Stimulated activated CD4-positive, alpha-beta T cell treated with anti-CD3 and anti-CD28 coated beads, Interleukin-4, amount 100 ng/mL, for 48 hours (primary cell): Measurements from ENCODE around the gene CDH23.

ENCODE experiments used
- DNase-seq, 2 donors: peaks; one replicate each; pipeline ENCODE4 v3.0.0-alpha.2; 2020; ENCODE audit warnings: low read depth in 2 of 2

CDH23 gene

DNA sequence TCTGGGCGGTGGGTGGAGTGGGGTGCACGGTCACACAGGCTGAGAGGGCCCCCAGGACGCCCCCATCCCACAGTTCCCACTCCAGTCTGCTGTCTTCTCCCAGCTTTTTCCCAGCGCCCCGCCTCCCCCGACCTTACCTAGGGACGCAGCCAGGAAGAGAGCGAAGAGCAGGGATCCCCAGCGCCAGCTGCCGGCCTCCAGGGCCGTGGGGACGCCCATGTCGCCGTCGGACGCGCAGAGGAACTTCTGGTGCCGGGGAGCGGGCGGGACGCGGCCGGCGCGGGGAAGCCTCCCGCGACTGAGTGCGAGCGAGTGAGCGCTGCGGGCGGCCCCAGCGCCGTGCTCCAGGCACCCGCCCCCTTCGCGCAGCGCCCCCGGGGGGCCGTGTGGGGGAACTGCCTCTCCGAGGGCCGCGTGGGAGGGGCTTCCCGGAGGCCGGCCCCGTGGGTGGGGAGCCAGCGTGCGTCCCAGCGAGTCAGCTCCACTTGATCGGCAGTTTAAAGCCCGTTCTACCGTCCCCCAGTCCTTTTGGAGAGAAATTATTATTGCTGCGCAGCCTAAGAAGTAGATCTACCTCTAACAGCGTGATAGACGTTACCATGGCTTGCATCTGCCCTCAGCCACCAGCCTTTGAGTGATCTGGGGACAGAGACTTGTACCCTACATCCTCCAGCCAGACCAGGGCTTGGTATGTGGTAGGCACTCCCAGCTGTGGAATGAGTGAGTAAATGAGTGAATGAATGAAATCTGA is 376.7 kb downstream of the CDH23 start, which contains the start of gene VSIR:
VSIR (minus strand) TSS at position 300 of the 751 bp plus-strand sequence; CDS start at position 219, 81 bp downstream.
- peak; percentile 93 to 94 for DNase-seq

DNA sequence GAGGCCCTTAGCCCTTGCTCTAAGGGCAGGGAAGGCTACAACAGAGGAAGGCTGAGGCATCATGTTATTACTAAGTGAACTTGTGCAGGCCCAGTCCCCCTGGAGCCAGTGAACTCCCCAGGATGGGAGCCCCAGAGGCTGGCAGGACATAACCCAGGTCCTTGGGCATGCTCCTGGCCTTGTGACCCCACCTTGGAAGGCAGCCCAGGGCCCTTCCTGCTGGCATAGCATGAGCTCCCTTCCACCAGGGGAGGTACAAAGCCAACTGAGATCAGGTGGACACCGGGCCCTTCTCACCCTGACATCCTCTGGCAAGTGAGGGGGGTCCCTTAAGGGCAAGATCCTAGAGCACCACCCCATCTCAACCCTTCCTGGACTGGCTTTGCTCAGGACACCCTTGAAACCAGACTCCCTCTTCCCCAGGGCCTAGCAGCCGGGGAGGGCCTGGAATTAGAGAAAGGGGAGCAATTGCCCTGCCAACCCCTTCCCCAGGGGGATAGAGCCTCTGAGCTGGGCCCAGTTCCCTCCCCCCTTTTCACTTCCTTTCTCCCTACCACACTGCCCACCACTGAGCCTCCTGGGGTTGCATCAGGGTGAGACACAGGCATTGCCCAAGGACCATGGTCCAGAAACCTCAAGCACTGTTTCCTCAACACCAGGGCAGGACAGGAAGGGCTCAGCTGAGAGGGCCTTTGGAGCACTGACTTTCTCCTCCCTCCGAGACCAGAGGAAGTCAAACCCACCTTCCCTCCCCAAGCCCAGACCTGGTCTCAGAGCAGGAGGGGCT is 378.4 kb downstream of the CDH23 start:
- no peak for DNase-seq

DNA sequence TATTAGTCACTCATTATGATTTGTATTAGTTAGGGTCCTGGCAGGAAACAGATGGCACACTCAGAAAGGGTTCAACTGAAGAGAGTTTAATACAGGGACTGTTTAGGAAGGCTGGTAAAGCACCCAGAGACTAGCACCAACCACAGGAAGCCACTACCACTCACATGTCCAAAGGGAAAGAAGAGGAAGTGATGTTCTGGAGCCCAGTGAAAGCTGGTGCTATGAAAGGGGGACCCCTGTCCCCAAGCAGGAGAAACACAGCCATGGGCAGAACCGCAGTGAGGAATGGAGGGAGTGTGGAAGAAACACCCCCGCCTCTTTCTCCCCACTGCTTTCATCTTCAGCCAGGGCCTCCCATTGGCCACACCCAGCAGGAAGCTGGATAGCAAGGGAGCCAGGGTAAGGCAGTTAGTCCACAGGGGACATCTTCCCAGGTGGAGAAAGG is 379.8 kb downstream of the CDH23 start:
- DNase-seq, result no peak

DNA sequence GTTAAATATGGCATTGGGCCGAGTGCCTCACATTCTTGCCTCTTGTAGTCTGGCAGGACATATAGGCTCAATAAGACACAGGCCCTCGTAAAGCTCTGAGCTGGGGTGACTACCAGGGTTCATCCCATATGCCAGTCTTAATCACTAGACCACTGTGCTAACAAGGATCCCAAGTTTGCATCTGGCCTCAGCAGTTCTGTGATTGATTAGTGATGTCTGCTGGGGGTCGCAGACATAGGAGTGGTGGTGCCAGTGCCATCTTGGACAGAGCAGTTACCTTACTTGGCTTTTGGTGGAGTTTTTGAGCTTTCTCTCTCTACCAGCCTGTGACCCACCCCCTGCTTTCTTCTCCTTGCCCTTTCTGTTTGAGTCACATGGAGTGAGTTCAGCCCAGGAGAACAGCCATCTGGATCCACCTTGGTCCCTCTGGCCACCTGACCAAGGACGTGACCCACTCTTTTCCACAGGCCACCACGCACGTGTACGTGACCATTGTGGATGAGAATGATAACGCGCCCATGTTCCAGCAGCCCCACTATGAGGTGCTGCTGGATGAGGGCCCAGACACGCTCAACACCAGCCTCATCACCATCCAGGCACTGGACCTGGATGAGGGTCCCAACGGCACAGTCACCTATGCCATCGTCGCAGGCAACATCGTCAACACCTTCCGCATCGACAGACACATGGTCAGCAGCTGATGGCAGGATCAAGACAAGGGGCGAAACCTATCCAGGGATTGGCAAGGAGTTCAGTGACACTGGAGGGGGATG is 380.7 kb downstream of the CDH23 start:
- no peak for DNase-seq

DNA sequence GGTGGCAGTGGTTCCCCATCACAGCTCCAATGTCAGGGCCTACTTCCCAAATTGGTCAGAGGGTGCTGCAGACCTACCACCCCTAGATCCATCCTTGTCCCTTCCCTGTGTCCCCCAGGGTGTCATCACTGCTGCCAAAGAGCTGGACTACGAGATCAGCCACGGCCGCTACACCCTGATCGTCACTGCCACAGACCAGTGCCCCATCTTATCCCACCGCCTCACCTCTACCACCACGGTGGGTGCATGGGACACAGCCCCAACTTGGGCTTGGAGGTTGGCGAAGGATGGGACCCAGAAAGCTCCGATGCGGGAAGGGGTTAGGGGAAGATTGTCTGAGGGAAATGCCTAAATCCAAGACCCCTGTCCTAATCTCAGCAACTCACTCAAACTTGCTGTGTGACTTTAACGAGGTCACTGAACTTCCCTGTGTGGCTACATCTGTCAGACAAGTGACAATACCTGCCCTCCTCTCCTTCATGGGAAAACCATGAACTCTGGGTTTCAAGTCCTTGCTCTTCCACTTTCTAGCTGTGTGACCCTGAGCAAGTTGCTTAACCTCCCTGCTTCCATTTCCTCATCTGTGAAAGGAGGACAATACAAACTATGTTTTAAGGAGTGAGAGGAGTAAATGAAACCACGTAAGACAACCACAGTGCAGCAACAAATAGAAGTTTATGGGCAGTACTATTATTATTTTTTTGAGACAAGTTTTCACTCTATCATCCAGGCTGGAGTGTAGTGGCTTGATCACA is 381.5 kb downstream of the CDH23 start:
- DNase-seq, result no peak

DNA sequence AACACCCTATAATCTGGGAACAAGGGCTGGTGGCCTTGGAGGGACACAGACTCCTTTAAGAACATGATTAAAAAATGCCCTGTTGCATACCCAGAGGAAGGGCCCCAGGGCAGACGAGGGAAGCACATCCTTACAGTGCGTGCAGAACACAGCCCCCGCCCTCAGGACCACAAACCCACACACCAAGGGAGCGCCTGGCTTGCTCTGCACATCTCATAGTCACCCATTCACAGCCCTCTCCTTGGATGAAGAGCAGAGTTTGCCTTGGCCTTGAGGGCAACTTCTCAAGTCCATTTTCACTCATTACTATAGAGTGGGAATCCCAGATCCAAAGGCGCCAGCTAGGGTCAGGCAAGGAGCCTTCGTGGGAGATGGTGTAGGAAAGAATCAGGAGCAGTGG is 382.9 kb downstream of the CDH23 start:
- DNase-seq, result no peak

DNA sequence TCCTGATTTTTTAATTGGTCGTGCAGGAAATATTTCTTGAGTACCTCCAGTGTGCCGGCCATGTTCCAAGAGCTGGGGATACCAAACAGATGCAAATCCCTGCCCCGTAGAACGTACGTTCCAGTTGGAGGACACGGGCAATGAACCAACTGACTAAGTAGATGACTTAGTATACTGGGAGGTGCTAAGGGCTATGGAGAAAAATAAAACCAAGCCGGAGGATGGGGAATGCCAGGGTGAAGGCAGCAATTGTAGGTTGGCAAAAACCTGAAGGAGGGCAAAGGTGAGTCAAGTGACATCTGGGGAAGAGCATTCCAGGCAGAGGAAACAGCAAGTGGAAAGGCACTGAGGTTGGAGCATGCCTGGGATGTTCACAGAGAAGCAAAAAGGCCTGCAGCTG is 383.4 kb downstream of the CDH23 start:
- no peak for DNase-seq

DNA sequence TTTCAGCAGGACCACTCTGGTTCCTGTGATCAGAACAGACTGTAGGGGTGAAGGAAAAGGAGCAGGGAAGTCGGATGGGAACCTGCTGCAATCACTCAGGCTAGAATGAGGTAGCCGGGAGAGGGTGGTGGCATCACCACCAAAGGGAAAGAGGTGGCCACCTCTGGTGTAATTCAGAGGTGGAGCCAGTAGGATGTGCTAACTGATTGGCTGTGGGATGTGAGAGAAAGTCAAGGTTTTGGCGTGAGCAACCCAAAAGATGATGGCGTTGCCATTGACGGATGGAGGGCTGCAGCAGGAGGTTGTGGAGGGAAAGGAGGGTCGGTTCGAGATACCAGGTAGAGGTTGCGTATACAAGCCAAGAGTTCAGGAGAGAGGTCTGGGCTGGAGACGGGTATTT is 384.0 kb downstream of the CDH23 start:
- no peak for DNase-seq

DNA sequence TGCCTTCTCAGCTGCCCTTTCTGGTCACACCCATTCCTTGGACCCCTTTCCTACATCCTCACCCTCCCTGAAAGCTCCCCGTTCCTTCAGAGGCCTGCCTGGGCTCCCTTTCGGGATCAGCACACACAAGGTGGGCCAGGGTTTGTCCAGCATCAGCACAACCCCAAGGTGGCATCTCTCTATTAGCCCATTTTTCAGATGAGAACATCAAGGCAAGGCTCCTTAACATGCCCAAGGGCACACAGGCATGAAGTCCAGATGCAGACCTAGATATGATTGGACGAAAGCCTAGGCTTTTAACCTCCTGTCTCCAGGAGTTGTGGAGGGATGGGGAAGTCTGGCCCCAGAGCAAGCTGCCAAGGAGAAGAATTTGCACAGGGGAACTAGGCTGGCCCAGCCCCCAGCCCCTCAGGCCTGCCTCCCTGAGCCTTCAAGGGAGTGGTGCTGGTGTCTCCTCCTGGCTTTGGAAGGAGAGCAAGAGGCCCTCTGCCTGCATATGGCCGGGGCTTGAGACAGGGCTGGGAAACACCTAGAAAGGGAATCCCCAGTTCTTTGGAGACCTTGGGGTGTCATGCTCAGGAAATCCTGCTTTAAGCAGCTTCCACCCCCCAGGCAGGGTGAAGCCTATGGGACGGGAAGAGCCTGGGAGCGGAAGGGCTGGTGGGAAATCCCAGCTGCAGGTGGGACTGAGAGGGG is 385.6 kb downstream of the CDH23 start:
- no peak for DNase-seq

DNA sequence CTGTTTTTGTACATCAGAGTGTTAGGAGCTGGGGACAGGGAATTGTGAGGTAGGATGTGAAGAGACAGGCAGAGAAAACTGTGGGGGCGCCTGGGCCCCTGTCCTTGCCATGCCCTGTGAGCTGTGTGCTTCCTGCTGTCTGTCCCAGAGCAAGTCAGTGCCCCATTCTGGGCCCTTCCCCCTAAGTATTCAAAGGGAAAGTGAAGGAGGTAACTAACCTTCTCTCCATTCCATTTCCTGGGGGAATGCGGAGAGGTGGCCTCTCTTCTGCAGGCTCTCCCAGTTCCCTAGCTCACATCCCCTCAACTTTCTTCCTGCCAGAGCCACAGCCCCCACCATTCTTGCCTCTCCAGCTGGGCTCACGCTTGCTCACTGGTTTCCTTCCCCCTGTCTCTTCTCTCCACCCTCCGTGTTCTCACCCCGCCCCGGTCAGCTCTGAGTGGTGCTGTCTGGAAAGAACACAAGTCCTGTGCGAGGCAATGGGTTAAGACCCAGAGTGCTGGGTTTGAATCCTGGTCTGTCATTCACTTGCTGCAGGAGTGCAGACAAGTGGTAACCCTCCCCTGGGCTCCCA is 386.3 kb downstream of the CDH23 start:
- DNase-seq, result no peak

DNA sequence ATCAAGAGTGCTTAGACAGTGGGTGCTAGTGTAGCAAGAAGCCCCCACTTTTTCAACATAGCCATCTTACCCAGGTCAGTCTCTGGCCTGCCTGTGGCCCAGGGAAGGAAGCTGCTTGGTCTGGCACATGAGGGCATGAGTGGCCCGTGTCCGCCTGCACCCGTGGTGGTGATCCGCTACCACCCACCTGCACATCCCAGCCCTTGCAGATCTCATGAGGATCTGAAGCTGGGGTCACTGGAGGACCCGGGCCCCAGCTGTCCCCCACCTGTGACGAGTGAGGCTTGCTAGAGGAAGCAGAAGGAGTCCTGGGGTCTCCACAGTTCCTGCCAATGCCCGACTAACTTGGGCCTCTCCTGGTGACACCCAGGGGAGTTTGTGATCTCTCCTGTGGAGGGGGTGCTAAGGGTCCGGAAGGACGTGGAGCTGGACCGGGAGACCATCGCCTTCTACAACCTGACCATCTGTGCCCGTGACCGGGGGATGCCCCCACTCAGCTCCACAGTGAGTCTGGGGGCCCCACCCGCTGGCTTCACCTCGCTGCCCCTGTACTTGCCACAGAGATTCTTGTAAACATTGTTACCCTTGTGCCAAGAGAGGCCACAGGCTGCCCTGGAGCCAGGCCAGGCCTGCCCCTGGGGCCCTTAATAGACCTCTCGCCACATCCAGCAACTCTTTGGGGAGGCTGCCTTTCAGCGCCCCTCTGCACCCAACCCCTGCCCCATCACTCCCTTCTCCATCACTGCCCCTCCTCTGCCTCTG is 387.4 kb downstream of the CDH23 start:
- DNase-seq, result no peak

DNA sequence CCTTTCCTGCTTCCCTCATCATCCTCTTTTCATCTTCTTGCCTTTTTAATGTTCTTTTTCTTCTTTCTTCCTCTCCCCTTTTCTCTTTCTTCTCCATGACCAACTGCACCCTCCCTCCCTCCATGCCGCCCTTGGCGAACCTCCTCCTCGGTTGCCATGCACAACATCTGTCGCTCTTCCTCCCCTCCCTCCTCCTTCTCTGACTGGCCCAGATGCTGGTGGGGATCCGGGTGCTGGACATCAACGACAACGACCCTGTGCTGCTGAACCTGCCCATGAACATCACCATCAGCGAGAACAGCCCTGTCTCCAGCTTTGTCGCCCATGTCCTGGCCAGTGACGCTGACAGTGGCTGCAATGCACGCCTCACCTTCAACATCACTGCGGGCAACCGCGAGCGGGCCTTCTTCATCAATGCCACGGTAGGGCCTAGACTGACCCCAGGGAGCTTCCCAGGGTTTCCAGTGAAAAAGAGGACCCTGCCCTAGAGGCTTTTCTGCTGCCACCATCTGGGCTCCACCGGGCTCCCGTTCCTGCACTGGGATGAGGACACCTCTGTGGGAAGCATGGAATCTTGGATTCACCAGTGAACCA is 388.1 kb downstream of the CDH23 start:
- no peak for DNase-seq

DNA sequence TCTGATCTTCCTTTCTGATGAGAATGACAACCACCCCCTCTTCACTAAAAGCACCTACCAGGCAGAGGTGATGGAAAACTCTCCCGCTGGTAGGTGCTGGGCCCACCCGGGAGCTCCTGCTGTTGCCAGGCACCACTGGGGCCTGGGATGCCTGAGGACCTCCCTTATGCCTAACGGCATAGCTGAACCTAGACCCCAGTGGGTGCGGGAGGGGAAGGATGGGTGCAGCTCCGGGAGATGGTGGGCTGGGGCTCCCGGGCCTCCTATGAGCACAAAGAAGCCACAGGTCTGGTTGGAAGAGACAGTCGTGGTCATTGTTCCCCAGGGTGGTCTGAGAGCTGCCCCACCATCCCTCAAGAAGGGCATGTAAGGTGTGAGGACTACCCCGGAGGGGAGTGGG is 392.2 kb downstream of the CDH23 start:
- no peak for DNase-seq

DNA sequence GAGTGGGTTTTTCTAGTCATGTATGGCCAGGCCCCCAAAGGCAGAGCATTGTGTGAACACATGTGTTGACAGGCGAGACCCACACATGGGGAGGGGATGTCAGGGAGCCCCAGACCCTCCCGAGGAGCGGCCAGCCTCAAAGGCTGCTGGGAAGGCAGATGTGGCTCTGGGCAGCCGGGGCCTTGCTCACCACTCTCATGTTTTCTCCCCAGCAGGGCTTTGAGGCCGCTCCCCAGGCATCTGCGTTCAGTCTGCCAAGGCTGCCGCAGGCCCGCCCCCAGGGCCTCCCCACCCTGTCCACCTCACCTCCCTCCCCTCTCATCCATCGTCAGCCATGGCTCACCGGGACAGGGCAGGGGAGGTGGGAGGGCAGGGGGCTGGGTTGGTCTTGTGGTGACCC is 393.2 kb downstream of the CDH23 start:
- DNase-seq, result no peak

DNA sequence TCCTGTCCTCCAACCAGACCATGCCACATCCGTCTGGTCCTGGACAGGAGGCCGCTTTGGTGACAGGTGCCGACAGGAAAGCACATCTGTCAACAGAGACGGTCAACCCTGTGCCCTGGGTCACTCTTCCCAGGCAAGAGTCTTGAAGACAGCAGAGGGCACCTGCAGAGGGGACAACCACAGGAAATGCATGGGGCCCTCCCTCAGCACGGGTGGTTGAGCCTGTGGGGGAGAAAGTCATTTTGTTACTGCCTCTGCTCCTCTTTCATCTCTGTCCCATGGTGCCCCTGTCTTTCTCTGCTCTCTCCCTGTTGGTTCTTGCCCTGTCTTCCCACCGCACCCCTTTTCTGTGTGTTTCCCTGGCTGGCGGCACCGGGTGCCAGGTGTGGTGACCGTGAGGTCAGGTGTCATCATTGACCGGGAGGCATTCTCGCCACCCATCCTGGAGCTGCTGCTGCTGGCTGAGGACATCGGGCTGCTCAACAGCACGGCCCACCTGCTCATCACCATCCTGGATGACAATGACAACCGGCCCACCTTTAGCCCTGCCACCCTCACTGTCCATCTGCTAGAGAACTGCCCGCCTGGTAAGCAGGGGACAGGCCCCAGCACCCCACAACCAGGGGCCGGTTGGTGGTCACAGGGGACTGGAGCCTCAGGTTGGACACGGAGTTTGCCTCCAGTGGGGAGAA is 394.2 kb downstream of the CDH23 start:
- no peak for DNase-seq

DNA sequence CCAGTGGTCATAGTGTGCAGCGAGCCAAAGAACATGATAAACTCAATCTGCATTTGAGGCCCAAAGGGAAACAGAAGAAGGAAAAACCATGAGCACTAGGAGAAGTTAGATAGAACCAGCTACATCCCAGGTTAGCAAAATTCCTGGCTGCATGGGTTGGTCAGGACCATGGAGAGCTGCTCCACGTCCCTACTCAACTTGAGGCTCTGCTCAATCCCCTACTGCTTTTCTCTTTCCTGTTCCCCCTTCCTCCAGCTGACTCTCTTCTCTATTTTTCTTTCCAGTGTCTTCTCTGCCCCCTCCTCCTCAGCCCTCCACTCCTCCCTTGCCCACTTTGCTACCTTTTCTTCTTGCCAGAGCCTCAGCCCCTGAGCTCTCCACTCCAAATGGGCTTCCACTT is 398.5 kb downstream of the CDH23 start:
- no peak for DNase-seq

DNA sequence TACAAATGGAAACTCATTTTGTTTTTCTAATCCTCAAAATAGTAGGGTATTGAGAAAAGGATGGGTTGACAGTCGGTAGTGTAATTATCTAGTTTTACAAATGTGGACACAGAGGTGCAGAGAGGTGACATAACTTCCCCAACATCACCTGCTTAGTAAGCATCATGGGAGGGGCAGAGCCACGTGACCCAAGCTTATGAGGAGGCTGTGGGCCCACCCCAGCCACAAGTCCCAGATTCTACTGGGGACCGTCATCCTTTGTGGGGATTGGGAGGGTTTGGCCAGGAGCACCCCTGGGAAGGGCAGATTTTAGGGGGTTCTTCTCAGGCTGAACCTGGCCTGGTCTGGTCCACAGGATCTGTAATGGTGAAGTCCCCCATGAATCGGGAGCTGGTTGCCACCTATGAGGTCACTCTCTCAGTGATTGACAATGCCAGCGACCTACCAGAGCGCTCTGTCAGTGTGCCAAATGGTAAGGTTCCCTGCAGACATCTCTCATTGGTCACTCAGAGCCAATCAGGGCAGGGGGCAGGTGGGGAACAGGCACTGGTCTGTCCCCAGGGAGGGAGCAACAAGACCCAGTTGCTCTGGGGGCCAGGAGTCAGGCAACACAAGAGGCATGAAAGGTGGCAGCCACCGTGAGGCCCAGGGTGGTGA is 400.2 kb downstream of the CDH23 start:
- DNase-seq, result no peak

DNA sequence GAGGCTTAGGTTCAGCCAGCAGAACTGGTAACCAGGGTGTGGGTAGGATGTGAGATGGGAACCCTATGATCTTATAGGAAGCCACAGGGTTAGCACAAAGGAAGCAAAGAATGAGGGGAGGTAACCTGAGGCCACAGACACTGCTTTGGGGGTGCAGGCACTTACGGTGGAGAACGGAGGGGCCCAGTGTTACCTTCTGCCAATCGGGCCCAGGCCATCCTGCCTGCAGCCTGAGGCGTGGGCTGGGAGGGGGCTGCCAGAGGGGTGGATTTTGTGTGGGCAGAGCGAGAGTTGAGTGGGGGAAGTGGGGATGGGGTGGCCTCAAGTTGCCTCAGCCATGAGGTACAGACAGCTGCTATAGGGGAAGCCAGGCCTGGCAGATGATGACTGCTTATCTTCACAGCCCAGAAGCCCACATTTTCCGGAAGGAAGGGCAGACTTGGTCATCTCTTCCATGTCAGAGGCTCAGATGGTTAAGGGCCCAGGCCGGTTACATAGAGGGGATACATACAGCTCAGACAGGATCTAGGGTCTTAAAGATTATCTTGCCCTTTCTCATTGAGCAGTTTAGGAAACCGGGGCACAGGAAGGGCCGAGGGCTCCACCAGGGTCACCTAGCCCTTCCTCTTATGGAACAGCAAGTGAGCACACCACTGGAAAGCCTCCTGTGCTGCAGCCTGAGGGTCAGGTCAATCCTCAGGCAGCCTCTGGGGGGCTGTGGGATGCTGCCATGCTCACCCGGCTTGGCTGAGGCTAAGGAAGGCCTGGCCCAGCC is 401.0 kb downstream of the CDH23 start:
- DNase-seq, result no peak
